Measurements from ENCODE around the gene CTDP1.
"Not testable (repeated sequence)": the region's sequence is repeated elsewhere in the genome, so short reads cannot be mapped to it uniquely, and the experiment has no call there.

Gene CTDP1

GRCh38 chr18:79682894-79683625, 3.5 kb downstream of the CTDP1 start:
- no peak for DNase-seq (ENCODE audit: low read depth)

GRCh38 chr18:79683626-79684282, 4.2 kb downstream of the CTDP1 start:
- no peak for DNase-seq (ENCODE audit: low read depth)

- DNase-seq (ENCODE audit: low read depth) = no peak
Observed at GRCh38 chr18:79684283-79684631, 4.7 kb downstream of the CTDP1 start.

GRCh38 chr18:79684787-79685186, 5.2 kb downstream of the CTDP1 start:
- DNase-seq (ENCODE audit: low read depth) = no peak

- no peak for DNase-seq (ENCODE audit: low read depth)
Observed at GRCh38 chr18:79685281-79685680, 5.7 kb downstream of the CTDP1 start.

- no peak for DNase-seq (ENCODE audit: low read depth)
Observed at GRCh38 chr18:79685971-79686370, 6.4 kb downstream of the CTDP1 start.

DNA sequence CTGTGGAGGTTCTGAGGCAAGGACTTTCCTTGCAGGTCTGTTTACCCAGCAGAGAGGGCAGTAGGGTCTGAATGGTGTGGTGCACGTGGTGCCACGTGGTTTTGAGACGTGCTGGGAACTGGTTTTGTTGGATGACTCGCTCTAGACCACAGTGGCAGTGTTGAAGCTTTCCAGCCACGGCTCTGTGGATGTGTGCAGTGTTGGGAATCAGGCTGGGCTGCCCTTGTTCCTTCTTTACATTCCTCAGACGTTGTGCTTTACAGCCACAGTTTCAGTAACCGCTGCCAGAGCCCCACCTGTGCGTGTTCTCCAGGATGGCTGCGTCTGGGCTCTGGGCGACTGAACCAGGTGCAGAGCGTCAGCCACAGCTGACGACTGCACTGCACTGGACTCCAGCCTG, 8.2 kb downstream of the CTDP1 start:
- DNase-seq (ENCODE audit: low read depth) = no peak

DNA sequence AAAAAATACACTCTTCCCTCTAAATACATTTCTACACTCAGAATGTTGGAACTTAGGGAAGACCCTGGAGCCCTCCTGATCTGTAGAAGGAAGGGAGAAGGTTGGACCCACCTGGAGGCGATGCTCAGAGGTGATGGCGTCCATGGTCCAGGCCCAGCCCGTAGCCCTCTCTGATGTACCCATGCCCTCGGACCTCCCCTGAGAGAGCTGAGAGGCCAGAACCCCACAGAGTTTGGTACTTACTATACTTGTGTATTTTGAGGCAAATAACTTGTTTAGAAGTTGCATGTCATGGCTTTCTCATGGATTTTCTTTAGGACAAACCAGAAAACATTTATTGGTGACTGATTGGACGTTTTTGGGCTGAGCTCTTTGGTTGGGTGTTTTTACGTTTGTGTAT, 10.5 kb downstream of the CTDP1 start:
- no peak for DNase-seq (ENCODE audit: low read depth)

GRCh38 chr18:79690586-79691482, 11.2 kb downstream of the CTDP1 start:
- DNase-seq (ENCODE audit: low read depth) = no peak

- no peak for DNase-seq (ENCODE audit: low read depth)
Observed at GRCh38 chr18:79692056-79692455, 12.5 kb downstream of the CTDP1 start.

DNA sequence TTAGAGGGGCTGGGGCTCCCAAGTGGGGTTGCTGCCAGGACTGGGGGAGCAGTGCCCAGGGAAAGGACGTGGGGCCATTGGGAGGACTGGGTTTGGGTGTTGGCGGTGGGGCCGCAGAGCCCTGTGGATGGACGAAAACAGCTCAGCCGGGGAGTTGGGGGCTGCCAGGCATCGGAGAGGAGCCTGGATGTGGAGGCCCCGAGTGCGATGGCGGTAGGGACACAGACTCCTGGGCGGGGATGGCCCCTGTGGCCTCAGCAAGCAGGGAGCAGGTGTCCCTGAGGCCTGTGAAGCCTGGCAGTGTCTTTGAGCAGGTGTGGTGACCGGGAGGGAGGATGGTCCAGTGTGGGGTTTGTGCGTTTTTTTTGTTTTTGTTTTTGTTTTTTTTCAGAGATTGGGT, 13.3 kb downstream of the CTDP1 start:
- DNase-seq (ENCODE audit: low read depth) = no peak

GRCh38 chr18:79693561-79694205, 14.1 kb downstream of the CTDP1 start:
- no peak for DNase-seq (ENCODE audit: low read depth)

DNA sequence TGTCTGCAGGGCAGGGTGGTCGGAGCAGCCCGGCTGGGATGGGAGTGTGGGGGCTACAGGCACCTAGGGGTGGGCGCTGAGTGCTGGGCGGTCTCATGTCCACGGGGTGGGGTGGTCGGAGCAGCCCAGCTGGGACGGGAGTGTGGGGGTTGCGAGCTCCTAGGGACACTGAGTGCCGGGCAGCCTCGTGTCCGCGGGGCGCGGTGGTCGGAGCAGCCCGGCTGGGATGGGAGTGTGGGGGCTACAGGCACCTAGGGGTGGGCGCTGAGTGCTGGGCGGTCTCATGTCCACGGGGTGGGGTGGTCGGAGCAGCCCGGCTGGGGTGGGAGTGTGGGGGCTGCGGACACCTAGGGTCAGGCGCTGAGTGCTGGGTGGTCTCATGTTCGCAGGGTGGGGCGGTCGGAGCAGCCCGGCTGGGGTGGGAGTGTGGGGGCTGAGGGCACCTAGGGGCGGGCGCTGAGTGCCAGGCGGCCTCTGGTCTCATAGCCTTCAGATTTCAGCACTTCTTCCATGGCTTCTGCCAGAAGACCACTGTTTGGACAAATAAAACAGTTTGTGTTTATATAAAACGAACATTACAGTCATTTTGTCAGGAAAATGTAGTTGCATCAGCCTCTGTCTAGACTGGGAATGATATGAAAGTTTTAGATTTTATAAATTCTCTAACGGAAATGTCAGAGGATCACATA, 14.7 kb downstream of the CTDP1 start:
- not testable (repeated sequence) for DNase-seq (ENCODE audit: low read depth)

DNA sequence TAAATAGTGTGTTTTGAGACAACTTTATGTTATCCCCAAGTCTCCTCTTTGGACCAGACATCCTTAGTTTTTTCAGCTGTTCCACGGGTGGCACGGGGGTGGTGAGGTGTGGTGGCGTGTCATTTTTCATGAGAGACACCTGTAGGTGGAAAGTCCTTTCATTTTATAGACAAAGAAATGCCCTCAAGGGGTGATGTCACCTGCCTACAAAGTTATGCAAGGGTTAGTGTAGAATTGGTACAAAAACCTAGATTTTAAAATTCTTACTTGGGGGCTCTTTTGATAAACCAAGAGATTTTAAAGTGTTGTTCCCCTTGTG, 15.3 kb downstream of the CTDP1 start:
- DNase-seq (ENCODE audit: low read depth) = no peak

DNA sequence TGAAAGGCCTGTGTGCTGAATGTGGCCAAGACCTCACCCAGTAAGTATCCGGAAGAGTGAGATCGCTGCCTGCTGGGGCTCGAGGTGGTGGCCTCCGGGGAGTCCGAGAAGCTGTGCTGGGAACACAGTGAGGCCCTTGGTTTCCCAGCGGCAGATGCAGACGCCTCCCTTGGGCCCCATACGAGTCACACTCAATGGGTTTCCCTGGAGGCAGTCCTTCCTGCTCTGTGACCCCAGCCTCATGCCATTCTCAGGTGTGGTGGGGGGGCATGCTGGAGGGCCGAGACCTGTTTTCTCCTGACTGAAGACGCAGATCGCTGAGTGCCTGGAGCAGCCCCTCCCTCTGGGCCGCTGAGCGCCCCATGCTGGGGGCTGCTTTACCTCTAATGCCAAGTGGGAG, 15.7 kb downstream of the CTDP1 start:
- DNase-seq (ENCODE audit: low read depth) = no peak

GRCh38 chr18:79695856-79696850, 16.6 kb downstream of the CTDP1 start:
- no peak for DNase-seq (ENCODE audit: low read depth)

DNA sequence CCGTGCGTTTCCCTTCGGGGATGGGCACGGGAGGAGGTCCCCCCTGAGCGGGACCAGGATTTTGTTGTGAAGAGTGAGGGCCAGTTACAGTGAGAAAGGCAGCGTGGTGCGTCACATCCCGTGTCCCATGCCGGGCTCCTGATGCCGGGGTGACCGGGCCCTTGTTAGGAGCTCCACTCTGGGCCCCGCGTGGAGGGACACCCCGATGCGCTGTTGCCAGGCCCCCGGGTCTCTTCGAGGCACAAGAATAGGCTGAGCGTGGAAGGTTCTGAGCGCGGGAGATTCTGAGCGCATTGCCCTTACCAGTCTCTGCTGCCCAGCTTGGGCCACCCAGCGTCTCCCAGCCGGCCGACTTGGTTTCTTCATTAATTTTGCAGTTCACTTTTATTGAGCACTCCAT, 17.6 kb downstream of the CTDP1 start:
- no peak for DNase-seq (ENCODE audit: low read depth)

DNA sequence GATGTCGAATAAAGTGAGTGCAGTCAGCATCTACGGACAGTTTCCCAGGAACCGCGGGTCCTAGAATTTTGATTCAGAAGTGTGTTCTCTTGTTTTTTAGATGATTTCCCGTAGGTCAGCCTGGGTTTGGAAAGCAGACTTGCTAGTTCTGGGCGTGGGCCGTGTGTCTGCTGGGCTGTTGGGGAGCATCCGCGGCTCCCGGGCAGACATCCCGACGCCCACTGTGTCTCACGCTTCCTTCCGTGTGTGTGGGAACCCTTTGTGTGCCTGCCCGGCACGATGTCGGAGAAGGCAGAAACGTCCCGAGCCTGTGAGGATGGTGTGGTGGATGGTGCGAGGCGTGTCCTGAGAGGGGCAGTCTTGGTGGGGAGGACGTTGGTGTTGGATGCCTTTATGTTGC, 18.4 kb downstream of the CTDP1 start:
- no peak for DNase-seq (ENCODE audit: low read depth)

DNA sequence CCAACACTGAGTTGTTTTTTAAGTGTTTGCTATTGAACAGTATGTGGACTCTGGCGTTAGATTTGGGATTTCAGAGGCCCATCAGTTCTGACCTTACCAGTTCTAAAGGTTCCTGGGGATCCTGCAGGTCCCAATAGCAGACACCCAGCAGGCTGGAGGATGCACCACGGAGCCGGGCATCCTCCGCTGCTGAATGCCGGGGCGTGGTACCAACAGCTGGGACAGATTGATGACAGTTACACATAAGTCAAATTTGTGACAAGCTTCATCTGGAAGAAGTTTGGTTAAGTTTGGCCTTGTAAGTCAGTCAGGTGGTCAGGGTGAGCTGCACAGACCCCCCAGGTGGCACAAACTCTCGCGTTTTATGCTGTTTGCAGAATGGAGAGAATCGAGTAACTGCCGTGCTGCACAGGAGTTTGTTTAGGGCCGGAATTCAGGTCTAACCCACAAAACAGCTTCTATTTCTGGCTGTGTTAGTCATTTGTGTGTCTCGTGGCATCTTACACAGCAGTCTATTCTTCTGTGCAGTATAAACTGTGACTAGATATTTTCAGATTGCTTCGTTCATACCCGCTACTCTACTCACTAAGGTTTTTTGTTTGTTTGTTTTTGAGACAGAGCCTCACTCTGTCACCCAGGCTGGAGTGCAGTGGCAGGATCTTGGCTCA, 19.2 kb downstream of the CTDP1 start:
- no peak for DNase-seq (ENCODE audit: low read depth)

DNA sequence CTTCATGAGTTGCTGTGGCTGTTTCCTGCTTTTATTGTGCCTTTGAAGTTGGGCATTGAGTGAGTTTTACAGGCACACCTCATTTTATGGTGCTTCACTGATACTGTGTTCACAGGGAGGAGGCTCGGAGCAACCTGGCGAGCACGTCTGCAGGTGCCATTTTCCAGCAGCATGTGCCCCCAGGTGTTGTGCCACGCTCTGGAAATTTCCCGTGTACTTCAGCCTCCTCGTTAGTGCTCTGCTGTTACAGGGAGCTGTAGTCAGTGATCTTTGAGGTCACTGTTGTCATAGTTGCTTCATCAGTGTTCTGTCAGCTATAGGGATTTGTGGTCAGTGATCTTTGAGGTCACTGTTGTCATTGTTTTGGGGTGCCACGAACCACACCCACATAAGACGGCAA, 20.1 kb downstream of the CTDP1 start:
- DNase-seq (ENCODE audit: low read depth) = no peak
